GM18517 (cell line): ENCODE data around the gene BANP.
"Not testable (repeated sequence)": the region's sequence is repeated elsewhere in the genome, so short reads cannot be mapped to it uniquely, and the experiment has no call there.

Source experiments
- ATAC-seq: cut with Tn5 transposase; IDR thresholded peaks from one replicate; pipeline ENCODE4 v1.9.1; 2021; ENCODE audit warnings: mild to moderate bottlenecking, moderate library complexity; ENCODE audit not compliant: unreplicated experiment

BANP gene

GRCh38 chr16:87965417-87965816 lies 14.2 kb downstream of the BANP start:
- no peak for ATAC-seq

GRCh38 chr16:87966064-87966645 lies 14.9 kb downstream of the BANP start:
- no peak for ATAC-seq

- no peak for ATAC-seq
Measured at GRCh38 chr16:87966685-87967185, 15.5 kb downstream of the BANP start.

- no peak for ATAC-seq
Measured at GRCh38 chr16:87968541-87968940, 17.3 kb downstream of the BANP start.

DNA sequence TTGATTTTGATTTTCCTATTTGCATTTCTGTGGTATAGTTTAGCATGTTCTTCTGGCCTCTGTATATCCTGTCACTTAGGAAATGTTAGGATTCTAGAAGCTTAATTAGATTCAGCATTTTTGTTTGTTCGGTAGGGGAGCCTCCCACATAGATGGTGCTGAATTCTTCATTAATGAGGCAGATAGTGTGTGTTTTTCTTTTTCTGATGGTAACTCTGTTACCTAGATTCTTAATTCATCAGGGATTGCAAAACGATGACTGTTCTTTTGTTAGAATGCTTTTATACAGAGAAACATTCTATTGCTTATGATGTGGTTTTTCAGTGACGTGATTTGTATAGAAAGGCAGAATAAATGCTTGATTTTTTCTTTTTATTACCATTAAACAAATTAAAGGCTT lies 19.0 kb downstream of the BANP start:
- no peak for ATAC-seq

DNA sequence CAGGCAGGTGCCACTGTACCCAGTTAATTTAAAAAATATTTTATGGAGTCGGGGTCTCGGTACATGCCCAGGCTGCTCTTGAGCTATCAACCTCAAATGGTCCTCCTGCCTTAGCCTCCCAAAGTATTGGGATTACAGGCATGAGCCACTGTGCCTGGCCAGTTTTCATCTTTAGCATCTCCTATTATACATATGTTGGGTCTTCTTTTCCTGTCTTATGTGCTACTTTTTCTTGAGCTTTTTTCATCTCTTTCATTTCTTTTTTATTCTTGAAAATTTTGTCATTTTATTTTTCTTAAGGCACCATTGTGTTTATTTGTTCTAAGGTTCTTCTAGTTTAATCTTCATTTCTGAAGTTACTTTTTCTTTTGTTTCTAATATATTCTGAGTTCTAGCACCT lies 20.7 kb downstream of the BANP start:
- no peak for ATAC-seq

- ATAC-seq: no peak
Measured at GRCh38 chr16:87973717-87974116, 22.5 kb downstream of the BANP start.

DNA sequence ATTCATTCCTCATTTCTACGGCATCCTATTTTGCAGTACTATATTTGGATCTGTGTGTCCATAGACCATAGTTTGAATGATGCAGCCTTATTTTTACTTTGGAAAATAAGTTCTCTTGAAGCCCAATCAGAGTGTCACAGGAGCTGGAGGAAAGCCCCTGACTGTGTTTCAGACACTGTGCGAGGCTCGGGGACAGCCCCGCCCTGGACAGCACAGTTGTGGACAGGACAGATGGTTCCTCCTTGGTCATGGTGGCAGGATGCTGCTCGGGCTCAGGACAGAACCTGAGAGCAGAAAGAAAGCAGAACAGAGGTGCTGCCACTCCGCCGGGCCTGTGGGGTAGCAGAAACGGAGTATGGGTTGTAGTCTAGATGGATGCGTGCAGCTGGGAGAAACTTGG lies 22.9 kb downstream of the BANP start:
- ATAC-seq: no peak

GRCh38 chr16:87976665-87977064 lies 25.4 kb downstream of the BANP start:
- no peak for ATAC-seq

DNA sequence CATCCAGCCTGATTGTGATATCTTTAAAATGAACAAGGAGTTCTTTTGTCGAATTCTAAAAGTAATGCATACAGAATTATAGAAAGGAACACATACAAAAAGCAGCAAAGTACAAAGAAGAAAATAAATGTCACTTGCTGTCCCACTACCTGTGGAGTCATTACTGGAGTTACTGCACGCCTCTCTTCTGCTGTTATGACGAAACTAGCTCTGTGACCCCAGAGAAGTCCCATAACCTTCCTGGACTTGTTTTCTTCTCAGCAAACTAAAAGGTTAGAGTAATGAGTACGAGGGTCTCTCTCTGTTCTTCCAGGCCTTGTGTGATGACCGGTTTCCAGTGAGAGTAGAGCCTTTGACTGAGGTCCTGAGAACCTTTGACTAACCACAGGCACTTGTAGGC lies 26.9 kb downstream of the BANP start:
- ATAC-seq: no peak

DNA sequence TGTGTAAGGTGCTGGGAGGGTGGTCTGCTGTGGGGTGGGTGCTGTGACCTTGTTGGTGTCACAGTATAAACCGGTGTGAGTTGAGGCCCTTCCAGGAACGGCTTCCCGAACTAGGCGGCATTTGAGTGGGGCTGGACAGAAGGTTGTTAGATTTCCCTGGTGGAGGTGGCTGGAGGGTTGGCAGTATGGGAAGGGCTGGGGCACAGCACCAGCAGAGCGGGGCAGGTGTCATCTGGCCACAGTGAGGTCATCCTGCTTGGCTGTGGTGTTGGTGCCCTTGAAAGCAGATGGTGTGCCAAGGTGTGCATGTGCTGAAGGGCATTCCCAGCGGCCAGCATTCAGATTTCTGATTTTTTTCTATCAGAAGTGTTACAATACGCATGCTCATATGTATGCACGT lies 28.1 kb downstream of the BANP start:
- no peak for ATAC-seq

- ATAC-seq: not testable (repeated sequence)
Measured at GRCh38 chr16:87979911-87980630, 28.8 kb downstream of the BANP start.

- not testable (repeated sequence) for ATAC-seq
Measured at GRCh38 chr16:87981376-87981775, 30.1 kb downstream of the BANP start.

DNA sequence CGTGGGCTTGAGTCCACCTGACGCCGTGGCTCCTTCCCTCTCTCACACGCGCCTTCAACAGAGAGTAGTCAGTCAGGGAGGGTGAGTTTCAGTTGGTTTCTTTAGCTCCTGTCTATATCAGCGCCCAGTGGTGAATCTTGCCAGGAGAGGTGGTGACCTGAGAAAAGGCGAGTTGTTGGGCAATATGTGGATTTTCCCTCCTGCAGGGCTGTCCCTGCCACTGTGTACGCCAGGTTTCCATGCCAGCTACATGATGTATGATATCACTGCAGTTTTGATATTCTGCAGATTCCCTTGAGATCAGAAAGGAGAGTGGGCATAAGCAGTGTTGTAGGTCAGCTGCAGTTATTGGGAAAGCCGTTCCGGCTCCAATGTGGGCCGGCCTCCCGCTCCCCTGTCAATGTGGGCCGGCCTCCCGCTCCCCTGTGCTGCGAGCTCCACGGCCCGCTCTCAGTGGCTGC lies 31.4 kb downstream of the BANP start:
- no peak for ATAC-seq

GRCh38 chr16:87983072-87983736 lies 32.0 kb downstream of the BANP start:
- ATAC-seq: not testable (repeated sequence)

- ATAC-seq: not testable (repeated sequence)
Measured at GRCh38 chr16:87983737-87984097, 32.5 kb downstream of the BANP start.

- ATAC-seq: not testable (repeated sequence)
Measured at GRCh38 chr16:87984180-87984579, 32.9 kb downstream of the BANP start.

DNA sequence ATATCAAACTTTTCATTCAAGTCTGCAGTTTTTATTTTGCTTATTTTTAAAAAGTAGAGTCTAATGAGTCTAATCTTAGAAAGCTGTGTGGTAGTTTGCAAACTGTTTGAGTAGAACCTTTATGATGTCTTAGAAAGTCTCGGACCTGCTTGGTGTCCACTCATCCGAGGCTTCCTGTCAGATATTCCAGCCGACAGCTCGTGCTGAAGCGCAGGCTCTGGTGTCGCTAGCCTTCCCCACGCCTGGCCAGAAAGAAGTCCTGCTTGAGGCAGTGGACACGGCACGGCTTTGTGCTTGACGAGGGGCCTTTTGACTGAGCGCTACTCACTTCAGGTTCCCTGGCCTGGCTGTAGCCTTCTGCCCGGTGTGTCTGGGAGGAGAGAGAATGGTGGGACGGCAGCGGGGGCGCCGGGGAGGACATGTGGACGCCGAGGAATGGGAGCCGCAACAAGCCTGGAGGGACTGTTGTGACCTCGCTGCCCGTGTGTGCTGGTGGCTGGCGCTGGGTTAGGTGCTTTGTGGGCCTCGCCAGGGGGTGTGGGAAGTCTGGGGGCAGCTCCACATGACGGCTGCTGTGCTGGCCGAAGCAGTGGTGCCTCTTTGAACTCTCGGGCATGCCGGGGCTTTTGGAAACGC lies 33.5 kb downstream of the BANP start:
- no peak for ATAC-seq

DNA sequence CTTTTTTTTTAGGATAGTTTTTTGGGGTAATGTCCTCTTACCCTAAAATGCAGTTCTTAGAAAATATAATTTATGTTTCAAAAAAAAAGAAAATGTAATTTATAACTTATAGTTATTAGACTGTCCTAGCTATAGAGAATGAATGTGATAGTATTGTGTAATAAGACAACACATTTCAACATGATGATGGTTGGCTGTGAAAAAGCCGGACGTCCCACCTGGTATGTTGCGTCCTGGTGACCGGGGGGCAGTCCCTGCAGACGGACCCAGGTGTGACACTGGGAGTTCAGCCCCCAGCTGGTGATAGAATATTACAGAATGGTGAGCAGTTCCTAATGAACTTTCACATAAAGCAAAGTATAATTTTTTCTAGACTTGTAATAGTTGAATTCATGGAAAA lies 34.3 kb downstream of the BANP start:
- ATAC-seq: not testable (repeated sequence)

- not testable (repeated sequence) for ATAC-seq
Measured at GRCh38 chr16:87986361-87986849, 35.2 kb downstream of the BANP start.

- not testable (repeated sequence) for ATAC-seq
Measured at GRCh38 chr16:87988596-87988995, 37.4 kb downstream of the BANP start.
